OCI-LY1 (cell line): ENCODE data around the gene KLK6.

Source experiments
- H2AFZ ChIP-seq: fragments of 200-600 bp; sonication (generic), shearing (Covaris generic); 2 replicates; pipeline ENCODE4 v1.6.0; 2014; ENCODE audit warnings: antibody characterized with exemption, mild to moderate bottlenecking, low read length
- H3F3A ChIP-seq: fragments of 200-600 bp; sonication (generic), shearing (Covaris generic); 2 replicates; pipeline ENCODE4 v1.6.0; 2014; ENCODE audit warnings: mild to moderate bottlenecking, antibody characterized with exemption, low read length, moderate library complexity; ENCODE audit not compliant: insufficient read depth
- H3K27ac ChIP-seq: fragments of 200-600 bp; sonication (generic); 2 replicates; pipeline ENCODE4 v1.5.1; 2014; ENCODE audit warnings: low read length, mixed run types, mild to moderate bottlenecking, low read depth; ENCODE audit not compliant: poor library complexity, severe bottlenecking
- H3K27me3 ChIP-seq: fragments of 200-600 bp; sonication (generic); 2 replicates; pipeline ENCODE4 v1.6.0; 2014; ENCODE audit warnings: antibody characterized with exemption, mild to moderate bottlenecking, low read length, moderate library complexity; ENCODE audit not compliant: insufficient read depth
- H3K36me3 ChIP-seq: fragments of 200-600 bp; sonication (generic); 2 replicates; pipeline ENCODE4 v1.6.1; 2014; ENCODE audit warnings: mild to moderate bottlenecking, antibody characterized with exemption, low read length, moderate library complexity, mixed read lengths; ENCODE audit not compliant: insufficient read depth
- H3K4me1 ChIP-seq: fragments of 200-600 bp; sonication (generic); 2 replicates; pipeline ENCODE4 v1.5.1; 2014; ENCODE audit warnings: mild to moderate bottlenecking, low read length, moderate library complexity; ENCODE audit not compliant: insufficient read depth, severe bottlenecking
- H3K4me2 ChIP-seq: fragments of 200-600 bp; sonication (generic), shearing (Covaris generic); 2 replicates; pipeline ENCODE4 v1.6.1; 2014; ENCODE audit warnings: low read length
- H3K4me3 ChIP-seq: fragments of 200-600 bp; sonication (generic); 2 replicates; pipeline ENCODE4 v1.5.1; 2014; ENCODE audit warnings: low read length, low read depth, mild to moderate bottlenecking, mixed read lengths; ENCODE audit not compliant: poor library complexity, severe bottlenecking
- H3K79me2 ChIP-seq: fragments of 200-600 bp; shearing (Covaris generic); 2 replicates; pipeline ENCODE4 v1.6.1; 2016; ENCODE audit warnings: mixed run types, low read length, mixed read lengths; ENCODE audit not compliant: insufficient read depth
- H3K9ac ChIP-seq: fragments of 200-600 bp; sonication (generic), shearing (Covaris generic); 2 replicates; pipeline ENCODE4 v1.6.1; 2014; ENCODE audit warnings: mild to moderate bottlenecking, low read length, mixed read lengths
- H3K9me2 ChIP-seq: fragments of 200-600 bp; sonication (generic), shearing (Covaris generic); 2 replicates; pipeline ENCODE4 v1.6.1; 2014; ENCODE audit warnings: low read depth, mild to moderate bottlenecking, low read length, mixed read lengths
- H3K9me3 ChIP-seq: fragments of 200-600 bp; shearing (Covaris generic); 2 replicates; pipeline ENCODE4 v1.6.1; 2014; ENCODE audit warnings: low read length, mixed read lengths
- H4K20me1 ChIP-seq: fragments of 200-600 bp; sonication (generic), shearing (Covaris generic); 2 replicates; pipeline ENCODE4 v1.6.0; 2016; ENCODE audit warnings: mild to moderate bottlenecking, low read length; ENCODE audit not compliant: insufficient read depth
- CTCF ChIP-seq: fragments of 200-600 bp; sonication (generic), shearing (Covaris generic); IDR thresholded peaks from 2 replicates; pipeline ENCODE4 v1.5.1; 2017; ENCODE audit warnings: mild to moderate bottlenecking, antibody characterized with exemption, low read length, moderate library complexity, mixed read lengths
- EZH2 ChIP-seq: fragments of 200-600 bp; sonication (generic), shearing (Covaris generic); IDR thresholded peaks from 2 replicates; pipeline ENCODE4 v1.8.0; 2017; ENCODE audit warnings: borderline replicate concordance, mixed run types, mild to moderate bottlenecking, antibody characterized with exemption, low read length, moderate library complexity, mixed read lengths

KLK6 gene

GRCh38 chr19:50967929-50968715 lies 1.3 kb downstream of the KLK6 start:
- Histone ChIP-seq H3K9me2 (no peaks in the 10 kb centered on the region), H3K4me2 (no peak overlapping the region), H3F3A (no peaks in the 10 kb centered on the region)

GRCh38 chr19:50964266-50964665 lies 5.1 kb downstream of the KLK6 start:
- no peaks in the 10 kb centered on the region for H3K36me3 ChIP-seq
- no peaks in the 10 kb centered on the region for H3K79me2 ChIP-seq
- no peak overlapping the region for H2AFZ ChIP-seq
- no peaks in the 10 kb centered on the region for H3K9me2 ChIP-seq
- H3K4me3 ChIP-seq, result no peak overlapping the region
- H3K4me2 ChIP-seq, result no peak overlapping the region
- H3K27ac ChIP-seq, result no peak overlapping the region
- H4K20me1 ChIP-seq, result no peaks in the 10 kb centered on the region
- H3K9ac ChIP-seq, result no peak overlapping the region
- no peaks in the 10 kb centered on the region for H3F3A ChIP-seq
- no peaks in the 10 kb centered on the region for H3K9me3 ChIP-seq
- no peaks in the 10 kb centered on the region for H3K4me1 ChIP-seq
- H3K27me3 ChIP-seq, result no peaks in the 10 kb centered on the region
- TF ChIP-seq CTCF (no peak), EZH2 (no peak)

More at GRCh38 chr19:50967929-50968715, 1.3 kb downstream of the KLK6 start:
- no peaks in the 10 kb centered on the region for H4K20me1 ChIP-seq
- TF ChIP-seq CTCF, result no peak
- TF ChIP-seq EZH2, result no peak
- H3K27ac ChIP-seq, result no peak overlapping the region
- H2AFZ ChIP-seq, result no peak overlapping the region
- no peaks in the 10 kb centered on the region for H3K9me3 ChIP-seq
- no peaks in the 10 kb centered on the region for H3K27me3 ChIP-seq
- no peak overlapping the region for H3K9ac ChIP-seq
- H3K79me2 ChIP-seq, result no peaks in the 10 kb centered on the region
- H3K4me3 ChIP-seq, result no peak overlapping the region
- H3K36me3 ChIP-seq, result no peaks in the 10 kb centered on the region
- no peaks in the 10 kb centered on the region for H3K4me1 ChIP-seq

- H3K27me3 ChIP-seq, result no peaks in the 10 kb centered on the region
- H3F3A ChIP-seq, result no peaks in the 10 kb centered on the region
- H3K4me3 ChIP-seq, result no peak overlapping the region
- H3K4me1 ChIP-seq, result no peaks in the 10 kb centered on the region
- no peaks in the 10 kb centered on the region for H3K9me3 ChIP-seq
- H3K27ac ChIP-seq, result no peak overlapping the region
- no peaks in the 10 kb centered on the region for H3K9me2 ChIP-seq
- H3K36me3 ChIP-seq, result no peaks in the 10 kb centered on the region
- H2AFZ ChIP-seq, result no peak overlapping the region
- TF ChIP-seq CTCF, result no peak
- no peak for TF ChIP-seq EZH2
- no peaks in the 10 kb centered on the region for H4K20me1 ChIP-seq
- H3K9ac ChIP-seq, result no peak overlapping the region
- H3K4me2 ChIP-seq, result no peak overlapping the region
- H3K79me2 ChIP-seq, result no peaks in the 10 kb centered on the region
These were observed 6.0 kb downstream of the KLK6 start for GRCh38 chr19:50963381-50963780.
